Measurements from ENCODE around the gene PIK3CD.

- no peak for TF ChIP-seq TAF1 (IDR thresholded peaks at IDR 0.05; ENCODE audit: borderline replicate concordance, low read depth, low read length)
- TF ChIP-seq, protein P1, sequence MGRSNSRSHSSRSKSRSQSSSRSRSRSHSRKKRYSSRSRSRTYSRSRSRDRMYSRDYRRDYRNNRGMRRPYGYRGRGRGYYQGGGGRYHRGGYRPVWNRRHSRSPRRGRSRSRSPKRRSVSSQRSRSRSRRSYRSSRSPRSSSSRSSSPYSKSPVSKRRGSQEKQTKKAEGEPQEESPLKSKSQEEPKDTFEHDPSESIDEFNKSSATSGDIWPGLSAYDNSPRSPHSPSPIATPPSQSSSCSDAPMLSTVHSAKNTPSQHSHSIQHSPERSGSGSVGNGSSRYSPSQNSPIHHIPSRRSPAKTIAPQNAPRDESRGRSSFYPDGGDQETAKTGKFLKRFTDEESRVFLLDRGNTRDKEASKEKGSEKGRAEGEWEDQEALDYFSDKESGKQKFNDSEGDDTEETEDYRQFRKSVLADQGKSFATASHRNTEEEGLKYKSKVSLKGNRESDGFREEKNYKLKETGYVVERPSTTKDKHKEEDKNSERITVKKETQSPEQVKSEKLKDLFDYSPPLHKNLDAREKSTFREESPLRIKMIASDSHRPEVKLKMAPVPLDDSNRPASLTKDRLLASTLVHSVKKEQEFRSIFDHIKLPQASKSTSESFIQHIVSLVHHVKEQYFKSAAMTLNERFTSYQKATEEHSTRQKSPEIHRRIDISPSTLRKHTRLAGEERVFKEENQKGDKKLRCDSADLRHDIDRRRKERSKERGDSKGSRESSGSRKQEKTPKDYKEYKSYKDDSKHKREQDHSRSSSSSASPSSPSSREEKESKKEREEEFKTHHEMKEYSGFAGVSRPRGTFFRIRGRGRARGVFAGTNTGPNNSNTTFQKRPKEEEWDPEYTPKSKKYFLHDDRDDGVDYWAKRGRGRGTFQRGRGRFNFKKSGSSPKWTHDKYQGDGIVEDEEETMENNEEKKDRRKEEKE (IDR thresholded peaks at IDR 0.05) = no peak
- TF ChIP-seq CTCF (IDR thresholded peaks at IDR 0.05 in 2 of 3, conservative IDR thresholded peaks at IDR 0.05 in 1 of 3; ENCODE audit: control insufficient read depth in 2 of 3, extremely low read depth in 1 of 3, insufficient read depth in 1 of 3, low read depth in 3 of 3, low read length in 3 of 3) = no peak
- no peak for TF ChIP-seq NR2C2 (IDR thresholded peaks at IDR 0.05; ENCODE audit: borderline replicate concordance, control insufficient read depth, insufficient read length, low read depth)
- TF ChIP-seq E4F1 (IDR thresholded peaks at IDR 0.05; ENCODE audit: borderline replicate concordance, partially characterized antibody) = no peak
- no peak for TF ChIP-seq ATF7 (IDR thresholded peaks at IDR 0.05; ENCODE audit: low read depth)
- no peak for TF ChIP-seq EZH2 (IDR thresholded peaks at IDR 0.05; ENCODE audit: borderline replicate concordance, control insufficient read depth, low read depth, low read length)
- no peak for TF ChIP-seq E2F4 (IDR thresholded peaks at IDR 0.05; ENCODE audit: low read depth, low read length)
- no peak for TF ChIP-seq JUNB (IDR thresholded peaks at IDR 0.05)
Observed at GRCh38 chr1:9604836-9605235, 46.7 kb upstream of the PIK3CD start.
